A549 (cell line): ENCODE results near the gene PCSK6.

Source experiments
- CHD2 ChIP-seq: fragments of 150-350 bp; IDR thresholded peaks from 2 replicates; pipeline ENCODE4 v1.6.1; 2014; ENCODE audit warnings: low read length; ENCODE audit not compliant: partially characterized antibody
- EP300 ChIP-seq, 2 experiments: fragments of >200 bp; sonication (Bioruptor Twin); formaldehyde crosslinking; IDR thresholded peaks; 2 replicates in 1 of 2; 3 replicates in 1 of 2; pipeline ENCODE4 v1.6.1; 2016 to 2017
- ESRRA ChIP-seq: fragments of 150-350 bp; IDR thresholded peaks from 2 replicates; pipeline ENCODE4 v1.6.1; 2014; ENCODE audit warnings: mild to moderate bottlenecking, low read length, borderline replicate concordance
- JUNB ChIP-seq: fragments of >200 bp; sonication (Bioruptor Twin); formaldehyde crosslinking; IDR thresholded peaks from 2 replicates; pipeline ENCODE4 v1.6.1; 2016
- KDM1A ChIP-seq: fragments of 200-600 bp; sonication (generic); IDR thresholded peaks from 2 replicates; pipeline ENCODE4 v1.6.1; 2016; ENCODE audit warnings: low read depth, mild to moderate bottlenecking
- PHF8 ChIP-seq: fragments of 200-600 bp; sonication (generic); IDR thresholded peaks from 2 replicates; pipeline ENCODE4 v1.6.1; 2016; ENCODE audit warnings: low read depth, mild to moderate bottlenecking, antibody characterized with exemption, moderate library complexity, borderline replicate concordance
- POLR2A ChIP-seq: IDR thresholded peaks from 2 replicates; pipeline ENCODE4 v1.6.1; 2012; ENCODE audit warnings: mild to moderate bottlenecking, low read length
- POLR2AphosphoS2 ChIP-seq: conservative IDR thresholded peaks from 2 replicates; pipeline ENCODE4 v1.6.1; 2012; ENCODE audit warnings: low read length, improper control_type of control experiment, inconsistent platforms
- RFX5 ChIP-seq: fragments of 450-650 bp; IDR thresholded peaks from 2 replicates; pipeline ENCODE4 v1.7.1; 2014; ENCODE audit warnings: antibody characterized with exemption, mild to moderate bottlenecking, moderate library complexity
- RNF2 ChIP-seq: fragments of 200-600 bp; sonication (generic); IDR thresholded peaks from 2 replicates; pipeline ENCODE4 v1.6.1; 2016; ENCODE audit warnings: low read depth, mild to moderate bottlenecking, antibody characterized with exemption, moderate library complexity, borderline replicate concordance
- TP53 ChIP-seq: fragments of 250-450 bp; sonication (Bioruptor Pico); IDR thresholded peaks from 2 replicates; pipeline ENCODE4 v1.5.0; 2021; ENCODE audit warnings: mild to moderate bottlenecking, moderate library complexity
- TF ChIP-seq, protein P1 (sequence below): fragments of >200 bp; sonication (Bioruptor Twin); formaldehyde crosslinking; IDR thresholded peaks from 3 replicates; pipeline ENCODE4 v1.5.1; 2016

DNA sequence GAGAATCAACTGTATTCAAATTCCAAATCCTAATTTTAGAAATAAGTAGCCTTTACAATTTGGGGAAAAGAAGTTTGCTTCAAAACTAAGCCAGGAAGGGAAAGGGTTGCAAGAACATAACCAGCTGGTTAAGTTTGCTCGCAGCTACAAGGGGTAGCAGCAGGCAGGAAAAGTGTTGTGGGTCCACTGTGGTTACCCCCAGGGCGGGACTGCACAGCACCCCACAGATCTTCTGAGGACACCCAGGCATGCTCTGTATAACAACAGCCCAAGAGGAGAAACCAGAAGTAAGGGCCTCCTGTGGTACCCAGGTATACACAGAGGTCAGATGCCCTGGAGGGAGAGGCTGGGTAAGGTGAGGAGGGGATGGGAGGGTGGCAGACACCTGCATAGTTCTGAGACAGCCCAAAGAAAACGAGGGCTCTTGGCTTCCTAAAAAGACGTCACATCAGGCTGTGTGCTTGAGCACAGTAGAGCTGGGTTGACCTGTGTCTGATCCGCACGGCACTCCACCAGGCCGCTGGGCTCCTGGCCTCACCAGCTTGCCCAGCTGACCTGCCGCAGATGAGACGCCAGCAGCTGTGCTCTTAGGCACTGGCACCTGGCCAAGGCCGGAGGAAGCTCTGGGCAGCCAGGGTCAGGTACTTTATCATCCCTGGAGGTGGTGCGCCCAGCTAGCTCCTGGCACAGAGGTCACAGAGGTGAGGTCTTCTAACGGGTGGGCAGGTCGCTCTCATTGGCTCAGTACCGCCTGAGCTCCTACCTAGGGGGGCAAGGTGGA is 112.7 kb downstream of the PCSK6 start:
- TF ChIP-seq POLR2A (no peak), KDM1A (no peak), PHF8 (no peak), RNF2 (no peak), ESRRA (no peak), EP300 (IDR thresholded peaks at IDR 0.05) (no peak), RFX5 (no peak), POLR2AphosphoS2 (no peak), TP53 (CRISPR knock-in tag) (no peak), CHD2 (no peak), JUNB (no peak)
- TF ChIP-seq, protein P1, sequence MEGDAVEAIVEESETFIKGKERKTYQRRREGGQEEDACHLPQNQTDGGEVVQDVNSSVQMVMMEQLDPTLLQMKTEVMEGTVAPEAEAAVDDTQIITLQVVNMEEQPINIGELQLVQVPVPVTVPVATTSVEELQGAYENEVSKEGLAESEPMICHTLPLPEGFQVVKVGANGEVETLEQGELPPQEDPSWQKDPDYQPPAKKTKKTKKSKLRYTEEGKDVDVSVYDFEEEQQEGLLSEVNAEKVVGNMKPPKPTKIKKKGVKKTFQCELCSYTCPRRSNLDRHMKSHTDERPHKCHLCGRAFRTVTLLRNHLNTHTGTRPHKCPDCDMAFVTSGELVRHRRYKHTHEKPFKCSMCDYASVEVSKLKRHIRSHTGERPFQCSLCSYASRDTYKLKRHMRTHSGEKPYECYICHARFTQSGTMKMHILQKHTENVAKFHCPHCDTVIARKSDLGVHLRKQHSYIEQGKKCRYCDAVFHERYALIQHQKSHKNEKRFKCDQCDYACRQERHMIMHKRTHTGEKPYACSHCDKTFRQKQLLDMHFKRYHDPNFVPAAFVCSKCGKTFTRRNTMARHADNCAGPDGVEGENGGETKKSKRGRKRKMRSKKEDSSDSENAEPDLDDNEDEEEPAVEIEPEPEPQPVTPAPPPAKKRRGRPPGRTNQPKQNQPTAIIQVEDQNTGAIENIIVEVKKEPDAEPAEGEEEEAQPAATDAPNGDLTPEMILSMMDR, result no peak
